ENCODE measurements around the gene NOL8.

- TF ChIP-seq POLR2AphosphoS5 (IDR thresholded peaks at IDR 0.05; ENCODE audit: borderline replicate concordance, low read depth, low read length) = no peak; the same call in 1 of the 2 replicates
- no peak for TF ChIP-seq EZH2 (IDR thresholded peaks at IDR 0.05)
These were observed 70.5 kb downstream of the NOL8 start for GRCh38 chr9:92254381-92255337.
